Endothelial cell of umbilical vein (primary cell): ENCODE measurements around the gene TSHZ3. TPM values are rescaled to one million over a fixed set of nuclear protein-coding genes. Genes with fewer than 3 reads are reported as not detected.

Experiments used
- BruUV-seq: library from RNA; stranded (reverse); fragments of 400-500 nt; replicated peaks from 2 replicates; lab custom pipeline; 2021; lab: Mats Ljungman, UMichigan
- CTCF ChIA-PET: fragments of 300-600, 350-600 bp; sonication (Branson Sonifier 250); formaldehyde crosslinking; loops from one replicate; lab custom pipeline; 2021; ENCODE audit warnings: antibody characterized with exemption, inconsistent platforms; lab: Charles Lee
- POLR2A ChIA-PET: fragments of 300-600, 350-600 bp; sonication (Branson Sonifier 250); formaldehyde crosslinking; loops from one replicate; lab custom pipeline; 2021; ENCODE audit warnings: antibody characterized with exemption, inconsistent platforms; lab: Charles Lee
- DNase-seq: peaks from one replicate; pipeline ENCODE4 v3.0.0-alpha.2; 2011; ENCODE audit warnings: low read depth, low spot score
- FAIRE-seq: peaks from 2 replicates; lab custom pipeline; 2011; peaks lifted over from hg19 to GRCh38; lab: Jason Lieb, UNC
- H2AFZ ChIP-seq: 2 replicates; pipeline ENCODE4 v1.6.0; 2012; ENCODE audit warnings: low read depth, low read length, control low read depth, inconsistent platforms
- H3K27ac ChIP-seq: 2 replicates; pipeline ENCODE4 v1.5.1; 2011; ENCODE audit warnings: low read depth, mild to moderate bottlenecking, control low read depth, low read length, moderate library complexity; ENCODE audit not compliant: insufficient read depth
- H3K27me3 ChIP-seq, 2 experiments: 2 replicates each; pipeline versions ENCODE4 v1.6.0 to v1.6.1; 2011; ENCODE audit warnings: low read length in 2 of 2, mixed read lengths in 1 of 2; ENCODE audit not compliant: control insufficient read depth in 2 of 2, insufficient read depth in 2 of 2
- H3K36me3 ChIP-seq, 2 experiments: 2 replicates in 1 of 2; 3 replicates in 1 of 2; pipeline ENCODE4 v1.5.1; 2011; ENCODE audit warnings: low read length in 2 of 2, mild to moderate bottlenecking in 1 of 2, moderate library complexity in 1 of 2; ENCODE audit not compliant: control insufficient read depth in 2 of 2, insufficient read depth in 2 of 2; ENCODE audit errors: extremely low read depth in 1 of 2
- H3K4me1 ChIP-seq: 3 replicates; pipeline ENCODE4 v1.5.1; 2011; ENCODE audit warnings: mild to moderate bottlenecking, low read length; ENCODE audit not compliant: control insufficient read depth, insufficient read depth; ENCODE audit errors: extremely low read depth
- H3K4me2 ChIP-seq: 2 replicates; pipeline ENCODE4 v1.6.1; 2011; ENCODE audit warnings: low read length, control low read depth, mixed read lengths; ENCODE audit not compliant: insufficient read depth
- H3K4me3 ChIP-seq, 3 experiments: fragments of 200-600 bp in 1 of 3; sonication (generic), shearing (Covaris generic) in 1 of 3; replicated peaks in 1 of 3; 2 replicates each; pipeline ENCODE4 v1.5.1; 2011 to 2016; ENCODE audit warnings: control low read depth in 3 of 3, low read length in 3 of 3, mild to moderate bottlenecking in 2 of 3, inconsistent platforms in 1 of 3, low read depth in 1 of 3, moderate library complexity in 1 of 3; ENCODE audit not compliant: insufficient read depth in 1 of 3
- H3K79me2 ChIP-seq: 2 replicates; pipeline ENCODE4 v1.6.0; 2012; ENCODE audit warnings: low read length, inconsistent platforms; ENCODE audit not compliant: control insufficient read depth, insufficient read depth
- H3K9ac ChIP-seq: replicated peaks from 2 replicates; pipeline ENCODE3; 2011; ENCODE audit warnings: low read length, control low read depth; ENCODE audit not compliant: insufficient read depth; ENCODE audit errors: extremely low read depth
- H3K9me1 ChIP-seq: replicated peaks from 3 replicates; pipeline ENCODE4 v1.6.0; 2011; ENCODE audit warnings: mild to moderate bottlenecking, low read length; ENCODE audit not compliant: control insufficient read depth, insufficient read depth; ENCODE audit errors: extremely low read depth
- H3K9me3 ChIP-seq: replicated peaks from 2 replicates; pipeline ENCODE4 v1.5.1; 2012; ENCODE audit warnings: low read length, inconsistent platforms; ENCODE audit not compliant: control insufficient read depth, insufficient read depth
- H4K20me1 ChIP-seq: replicated peaks from 2 replicates; pipeline ENCODE3; 2011; ENCODE audit warnings: mild to moderate bottlenecking, low read length; ENCODE audit not compliant: control insufficient read depth, insufficient read depth; ENCODE audit errors: extremely low read depth
- CTCF ChIP-seq, 2 donors: IDR thresholded peaks; 1 replicate in 1 of 2; 2 replicates in 1 of 2; pipeline ENCODE4 v1.5.1; 2011; ENCODE audit warnings: low read length in 2 of 2, mild to moderate bottlenecking in 2 of 2, moderate library complexity in 2 of 2, control low read depth in 1 of 2, inconsistent platforms in 1 of 2, low read depth in 1 of 2; ENCODE audit not compliant: insufficient read depth in 1 of 2; ENCODE audit errors: extremely low read depth in 1 of 2
- EZH2 ChIP-seq: IDR thresholded peaks from 2 replicates; pipeline ENCODE4 v1.6.1; 2012; ENCODE audit warnings: borderline replicate concordance, low read depth, mild to moderate bottlenecking, moderate library complexity, low read length, inconsistent platforms; ENCODE audit not compliant: severe bottlenecking
- FOS ChIP-seq: IDR thresholded peaks from 2 replicates; pipeline ENCODE4 v1.6.1; 2011; ENCODE audit warnings: mild to moderate bottlenecking, low read length, moderate library complexity, borderline replicate concordance; ENCODE audit not compliant: insufficient read depth
- GATA2 ChIP-seq: IDR thresholded peaks from 2 replicates; pipeline ENCODE4 v1.7.0; 2011; ENCODE audit warnings: low read depth, mild to moderate bottlenecking, moderate library complexity, mixed read lengths, low read length; ENCODE audit not compliant: insufficient read length, insufficient read depth
- JUN ChIP-seq: IDR thresholded peaks from 2 replicates; pipeline ENCODE4 v1.6.1; 2011; ENCODE audit warnings: borderline replicate concordance, low read depth; ENCODE audit not compliant: insufficient read length, insufficient read depth
- MAX ChIP-seq: IDR thresholded peaks from 2 replicates; pipeline ENCODE4 v1.6.1; 2011; ENCODE audit not compliant: insufficient read depth, insufficient read length
- MYC ChIP-seq: IDR thresholded peaks from one replicate; pipeline ENCODE4 v1.6.1; 2011; ENCODE audit warnings: mild to moderate bottlenecking, low read depth, low read length
- POLR2A ChIP-seq: IDR thresholded peaks from 2 replicates; pipeline ENCODE4 v1.6.1; 2012; ENCODE audit warnings: low read depth, mild to moderate bottlenecking, control low read depth, low read length
- POLR2AphosphoS5 ChIP-seq: IDR thresholded peaks from 2 replicates; pipeline ENCODE4 v1.6.1; 2012; ENCODE audit warnings: low read depth, mild to moderate bottlenecking, control low read depth, low read length, moderate library complexity; ENCODE audit not compliant: insufficient read depth
- dilution Hi-C: fragments of 300-500 bp; cut with MboI; formaldehyde crosslinking; loops from one replicate; pipeline ENCODE4 v1.15.0; 2019; ENCODE audit warnings: low sequenced_read_pairs; ENCODE audit not compliant: extremely low pct_ligation_motif_present
- intact Hi-C: fragments of 100-400 bp; cut with micrococcal nuclease; formaldehyde crosslinking; loops from one replicate; pipeline ENCODE4 v1.10.0; 2022
- polyA plus RNA-seq, 4 experiments: library from polyadenylated mRNA; depleted of rRNA in 3 of 4; stranded (reverse) in 3 of 4; unstranded in 1 of 4; fragments of >200 nt; gene quantifications; 2 replicates each; pipeline versions ENCODE4 v1.2.1 to v1.2.3, GENCODE V29; 2011 to 2012; ENCODE audit warnings: missing spikeins in 1 of 4
- total RNA-seq: library from RNA; stranded (reverse); gene quantifications from 2 replicates; pipeline ENCODE4 v1.2.3, GENCODE V29; 2021

Gene TSHZ3
- total and polyA plus RNA-seq, 2 donors (not counting 3 experiments of a cell fraction or from before 2014, with no cell fraction given), result 1.2 to 6.2 TPM

- no peak overlapping the region for H3K27ac ChIP-seq
- H3K79me2 ChIP-seq, result no peaks in the 10 kb centered on the region
- DNase-seq (no peak), FAIRE-seq (no peak)
- H2AFZ ChIP-seq, result no peak overlapping the region
- H3K4me1 ChIP-seq, result peaks cover 10% of the 10 kb centered on the region
- H3K4me3 ChIP-seq, result no peak overlapping the region
- ChIA-PET POLR2A (no interaction called here), CTCF (no interaction called here)
- dilution Hi-C loops, result no loop called here
- no peaks in the 10 kb centered on the region for H4K20me1 ChIP-seq
- intact Hi-C loops, result loop anchor here (5.0 to 10.0 kb wide), 2 partner anchors 135 to 1227 kb away; no protein-coding TSS in a partner anchor
- TF ChIP-seq JUN (no peak), EZH2 (no peak), GATA2 (no peak), FOS (no peak)
- H3K9me3 ChIP-seq, result no peaks in the 10 kb centered on the region
- H3K4me2 ChIP-seq, result no peak overlapping the region
- BruUV-seq, result no TSS peak
- H3K9ac ChIP-seq, result no peak overlapping the region
- H3K36me3 ChIP-seq, result no peaks in the 10 kb centered on the region
- peaks cover 13 to 25% of the 10 kb centered on the region in 2 experiments for H3K27me3 ChIP-seq
- H3K9me1 ChIP-seq, result no peaks in the 10 kb centered on the region
Measured at GRCh38 chr19:31347354-31347753, 1.9 kb downstream of the TSHZ3 start.

- POLR2A ChIA-PET, result no interaction called here
Measured at GRCh38 chr19:31346184-31347059, 2.8 kb downstream of the TSHZ3 start.

More at GRCh38 chr19:31346184-31347059, 2.8 kb downstream of the TSHZ3 start:
- Histone ChIP-seq H3K4me2 (no peak overlapping the region), H3K79me2 (no peaks in the 10 kb centered on the region), H3K4me1 (peaks cover 7% of the 10 kb centered on the region), H3K9me1 (no peaks in the 10 kb centered on the region), H3K27ac (no peak overlapping the region), H3K27me3 (peaks cover 7 to 15% of the 10 kb centered on the region in 2 experiments), H2AFZ (no peak overlapping the region), H4K20me1 (no peaks in the 10 kb centered on the region), H3K4me3 (no peak overlapping the region), H3K9ac (no peak overlapping the region), H3K9me3 (no peaks in the 10 kb centered on the region), H3K36me3 (no peaks in the 10 kb centered on the region)
- TF ChIP-seq MAX (no peak), POLR2AphosphoS5 (no peak), POLR2A (no peak), MYC (no peak), EZH2 (no peak), JUN (no peak), FOS (no peak), CTCF (IDR thresholded peaks at IDR 0.05; ENCODE audit: extremely low read depth in 1 of 2, insufficient read depth in 1 of 2, low read depth in 1 of 2, low read length in 2 of 2) (no peak), GATA2 (no peak)
- CTCF ChIA-PET, result interaction anchor here (1.4 kb wide), 1 partner anchor 17 kb away, joined by 3 read pairs; no protein-coding TSS in a partner anchor
- no TSS peak for BruUV-seq
- DNase-seq (no peak), FAIRE-seq (no peak)
- dilution Hi-C loops (no loop called here), intact Hi-C loops (loop anchor here (5.0 to 10.0 kb wide), 2 partner anchors 134 to 1228 kb away; no protein-coding TSS in a partner anchor)
